Tibial artery (tissue), 4 donors: ENCODE data around the gene CHRM3.

Experiments
- DNase-seq, 2 donors: peaks; one replicate each; pipeline ENCODE4 v3.0.0-alpha.2; 2019
- H3K27ac ChIP-seq, 2 donors: fragments of 200-600 bp; sonication (generic) in 1 of 2; 1 replicate in 1 of 2; 2 replicates in 1 of 2; pipeline ENCODE4 v1.5.1; 2018 to 2019; ENCODE audit warnings: mild to moderate bottlenecking in 1 of 2
- H3K27me3 ChIP-seq, 2 donors: fragments of 200-600 bp; sonication (generic) in 1 of 2; one replicate each; pipeline versions ENCODE4 v1.5.1 to v1.6.0; 2016 to 2019
- H3K36me3 ChIP-seq, 3 donors: fragments of 200-600 bp; sonication (generic) in 2 of 3; one replicate each; pipeline ENCODE4 v1.5.1; 2016 to 2019; ENCODE audit warnings: mild to moderate bottlenecking in 2 of 3
- H3K4me1 ChIP-seq, 4 donors: fragments of 200-600 bp; sonication (generic) in 2 of 4; 1 replicate in 3 of 4; 2 replicates in 1 of 4; pipeline ENCODE4 v1.5.1; 2016 to 2019
- H3K4me3 ChIP-seq, 2 donors: fragments of 200-600 bp; sonication (generic) in 1 of 2; 1 replicate in 1 of 2; 2 replicates in 1 of 2; pipeline ENCODE4 v1.5.1; 2018 to 2019; ENCODE audit warnings: mild to moderate bottlenecking in 2 of 2
- H3K9me3 ChIP-seq, 3 donors: fragments of 200-600 bp; sonication (generic) in 1 of 3; one replicate each; pipeline ENCODE4 v1.5.1; 2016 to 2019
- intact Hi-C: fragments of 100-400 bp; cut with DNase I; formaldehyde crosslinking; loops from one replicate; pipeline ENCODE4 v1.15.0; 2023; ENCODE audit warnings: low total_unique reads
- TF ChIP-seq, protein P1 (sequence below), 2 experiments: fragments of 200-600 bp in 1 of 2; fragments of 450-650 bp in 1 of 2; IDR thresholded peaks; one replicate each; pipeline ENCODE4 v1.5.1; 2017 to 2019; ENCODE audit warnings: antibody characterized with exemption in 2 of 2, mild to moderate bottlenecking in 1 of 2, moderate library complexity in 1 of 2

The CHRM3 gene

GRCh38 chr1:239417221-239417620 is 30.9 kb downstream of the CHRM3 start:
- no peak for DNase-seq
- Histone ChIP-seq H3K4me1 (no peaks in the 10 kb centered on the region), H3K4me3 (no peak overlapping the region), H3K27me3 (no peaks in the 10 kb centered on the region), H3K9me3 (no peaks in the 10 kb centered on the region), H3K27ac (no peak overlapping the region), H3K36me3 (no peaks in the 10 kb centered on the region)
- intact Hi-C loops: no loop called here
- TF ChIP-seq, protein P1, sequence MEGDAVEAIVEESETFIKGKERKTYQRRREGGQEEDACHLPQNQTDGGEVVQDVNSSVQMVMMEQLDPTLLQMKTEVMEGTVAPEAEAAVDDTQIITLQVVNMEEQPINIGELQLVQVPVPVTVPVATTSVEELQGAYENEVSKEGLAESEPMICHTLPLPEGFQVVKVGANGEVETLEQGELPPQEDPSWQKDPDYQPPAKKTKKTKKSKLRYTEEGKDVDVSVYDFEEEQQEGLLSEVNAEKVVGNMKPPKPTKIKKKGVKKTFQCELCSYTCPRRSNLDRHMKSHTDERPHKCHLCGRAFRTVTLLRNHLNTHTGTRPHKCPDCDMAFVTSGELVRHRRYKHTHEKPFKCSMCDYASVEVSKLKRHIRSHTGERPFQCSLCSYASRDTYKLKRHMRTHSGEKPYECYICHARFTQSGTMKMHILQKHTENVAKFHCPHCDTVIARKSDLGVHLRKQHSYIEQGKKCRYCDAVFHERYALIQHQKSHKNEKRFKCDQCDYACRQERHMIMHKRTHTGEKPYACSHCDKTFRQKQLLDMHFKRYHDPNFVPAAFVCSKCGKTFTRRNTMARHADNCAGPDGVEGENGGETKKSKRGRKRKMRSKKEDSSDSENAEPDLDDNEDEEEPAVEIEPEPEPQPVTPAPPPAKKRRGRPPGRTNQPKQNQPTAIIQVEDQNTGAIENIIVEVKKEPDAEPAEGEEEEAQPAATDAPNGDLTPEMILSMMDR (IDR thresholded peaks at IDR 0.05): no peak

- Histone ChIP-seq H3K4me3 (no peak overlapping the region), H3K4me1 (no peaks in the 10 kb centered on the region), H3K27me3 (no peaks in the 10 kb centered on the region), H3K27ac (no peak overlapping the region), H3K36me3 (no peaks in the 10 kb centered on the region), H3K9me3 (no peaks in the 10 kb centered on the region)
- TF ChIP-seq, protein P1 (IDR thresholded peaks at IDR 0.05): no peak
- intact Hi-C loops: no loop called here
- DNase-seq: no peak
Measured at GRCh38 chr1:239417986-239418640, 31.7 kb downstream of the CHRM3 start.

DNA sequence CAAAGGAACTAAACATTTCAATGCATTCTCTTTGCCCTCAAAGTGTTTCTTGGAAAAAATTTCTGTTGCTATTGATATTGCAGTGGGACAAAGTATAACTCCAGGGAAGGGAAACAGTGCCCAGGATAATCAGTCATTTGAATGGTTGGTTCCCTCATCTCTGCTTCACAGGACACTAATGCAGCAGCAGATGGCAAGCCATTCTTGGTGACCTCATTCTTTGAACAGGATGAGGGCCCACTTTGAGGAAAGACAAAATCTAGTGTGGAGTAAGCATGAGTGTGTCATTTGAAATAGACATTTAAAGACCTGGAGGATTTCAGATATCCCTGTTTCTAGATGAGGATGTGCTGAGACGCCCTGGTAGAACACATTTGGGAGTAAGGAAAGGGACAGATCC is 32.3 kb downstream of the CHRM3 start:
- Histone ChIP-seq H3K9me3 (no peaks in the 10 kb centered on the region), H3K36me3 (no peaks in the 10 kb centered on the region), H3K27me3 (no peaks in the 10 kb centered on the region), H3K4me3 (no peak overlapping the region), H3K27ac (no peak overlapping the region), H3K4me1 (no peaks in the 10 kb centered on the region)
- TF ChIP-seq, protein P1 (IDR thresholded peaks at IDR 0.05): no peak
- intact Hi-C loops: no loop called here
- DNase-seq: no peak

DNA sequence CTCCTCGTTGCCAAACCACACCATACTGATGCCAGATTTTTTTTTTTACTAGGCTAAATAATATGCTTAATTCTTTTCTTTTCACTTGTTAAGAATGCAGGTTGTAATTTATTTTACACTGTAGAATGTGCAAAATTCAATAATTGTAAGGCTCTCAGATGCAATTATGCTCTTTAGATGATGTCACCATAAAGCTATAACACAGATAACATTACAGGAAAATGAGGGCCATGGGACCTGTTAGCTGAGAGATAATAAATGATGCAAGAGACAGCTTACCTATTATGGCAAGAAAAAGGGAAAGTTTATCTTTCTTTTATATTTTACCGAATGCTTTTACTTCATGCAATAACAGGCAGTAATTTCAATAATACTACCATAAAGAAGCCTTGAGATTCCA is 35.4 kb downstream of the CHRM3 start:
- Histone ChIP-seq H3K27me3 (no peaks in the 10 kb centered on the region), H3K4me1 (no peaks in the 10 kb centered on the region), H3K36me3 (no peaks in the 10 kb centered on the region), H3K27ac (no peak overlapping the region), H3K9me3 (no peaks in the 10 kb centered on the region), H3K4me3 (no peak overlapping the region)
- no peak for DNase-seq
- intact Hi-C loops: no loop called here
- TF ChIP-seq, protein P1 (IDR thresholded peaks at IDR 0.05): no peak

DNA sequence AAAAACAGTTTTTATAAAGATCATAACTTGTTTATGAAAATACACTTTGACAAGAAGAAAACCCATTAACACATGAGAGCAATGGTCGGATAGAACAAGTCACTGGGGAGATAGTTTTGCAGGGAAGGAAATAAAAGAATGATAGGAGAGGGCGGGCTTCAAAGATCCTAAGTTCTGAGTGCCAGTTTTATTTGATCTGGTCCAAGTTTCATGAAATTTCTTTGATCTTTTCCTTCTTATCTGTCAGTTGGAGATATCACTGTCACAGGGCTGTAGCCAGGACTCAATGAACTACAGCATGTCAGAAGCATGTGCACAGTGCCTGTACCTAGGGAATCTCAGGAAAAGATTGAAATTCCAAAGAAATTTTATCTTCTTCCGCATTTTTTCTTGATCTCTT is 36.5 kb downstream of the CHRM3 start:
- TF ChIP-seq, protein P1 (IDR thresholded peaks at IDR 0.05): no peak
- H3K4me1 ChIP-seq: no peaks in the 10 kb centered on the region
- no peak overlapping the region for H3K27ac ChIP-seq
- DNase-seq: no peak
- H3K4me3 ChIP-seq: no peak overlapping the region
- H3K9me3 ChIP-seq: no peaks in the 10 kb centered on the region
- no peaks in the 10 kb centered on the region for H3K36me3 ChIP-seq
- H3K27me3 ChIP-seq: no peaks in the 10 kb centered on the region
- intact Hi-C loops: no loop called here
